Measurements from ENCODE around the gene TLE6. TPM values are rescaled to one million over a fixed set of nuclear protein-coding genes. Genes with fewer than 3 reads are reported as not detected.

TLE6 gene
- total RNA-seq, 1 donor from 2014 or later: 1.3 TPM

DNA sequence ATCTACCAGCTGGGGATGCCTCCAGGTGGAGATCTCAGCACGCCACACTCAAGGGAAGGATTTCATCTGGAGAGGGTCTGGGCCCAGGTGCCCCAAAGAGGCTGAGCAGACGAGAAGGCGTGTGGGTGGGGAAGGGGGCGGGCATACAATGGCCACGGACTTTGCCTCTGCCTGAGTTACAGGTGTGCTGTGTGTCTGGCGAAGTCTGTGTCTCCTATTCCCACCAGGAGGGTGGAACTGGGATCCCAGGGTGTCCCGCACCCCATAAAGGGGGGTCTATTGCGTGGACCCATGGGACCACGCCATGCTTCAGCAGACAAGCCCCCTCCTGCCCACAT is 48.2 kb downstream of the TLE6 start:
- no peak overlapping the region for H3K27ac ChIP-seq (replicated peaks)
- H3K4me1 ChIP-seq: peaks cover 19% of the 10 kb centered on the region
- no peak for DNase-seq
- intact Hi-C loops (cut with micrococcal nuclease): no loop called here
- no peaks in the 10 kb centered on the region for H3K27me3 ChIP-seq (ENCODE audit: low read depth)
- TF ChIP-seq, protein P1, sequence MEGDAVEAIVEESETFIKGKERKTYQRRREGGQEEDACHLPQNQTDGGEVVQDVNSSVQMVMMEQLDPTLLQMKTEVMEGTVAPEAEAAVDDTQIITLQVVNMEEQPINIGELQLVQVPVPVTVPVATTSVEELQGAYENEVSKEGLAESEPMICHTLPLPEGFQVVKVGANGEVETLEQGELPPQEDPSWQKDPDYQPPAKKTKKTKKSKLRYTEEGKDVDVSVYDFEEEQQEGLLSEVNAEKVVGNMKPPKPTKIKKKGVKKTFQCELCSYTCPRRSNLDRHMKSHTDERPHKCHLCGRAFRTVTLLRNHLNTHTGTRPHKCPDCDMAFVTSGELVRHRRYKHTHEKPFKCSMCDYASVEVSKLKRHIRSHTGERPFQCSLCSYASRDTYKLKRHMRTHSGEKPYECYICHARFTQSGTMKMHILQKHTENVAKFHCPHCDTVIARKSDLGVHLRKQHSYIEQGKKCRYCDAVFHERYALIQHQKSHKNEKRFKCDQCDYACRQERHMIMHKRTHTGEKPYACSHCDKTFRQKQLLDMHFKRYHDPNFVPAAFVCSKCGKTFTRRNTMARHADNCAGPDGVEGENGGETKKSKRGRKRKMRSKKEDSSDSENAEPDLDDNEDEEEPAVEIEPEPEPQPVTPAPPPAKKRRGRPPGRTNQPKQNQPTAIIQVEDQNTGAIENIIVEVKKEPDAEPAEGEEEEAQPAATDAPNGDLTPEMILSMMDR (IDR thresholded peaks at IDR 0.05; ENCODE audit: borderline replicate concordance): no peak
- no peaks in the 10 kb centered on the region for H3K9me3 ChIP-seq (replicated peaks)
- no peaks in the 10 kb centered on the region for H3K36me3 ChIP-seq
- H3K4me3 ChIP-seq: no peak overlapping the region

DNA sequence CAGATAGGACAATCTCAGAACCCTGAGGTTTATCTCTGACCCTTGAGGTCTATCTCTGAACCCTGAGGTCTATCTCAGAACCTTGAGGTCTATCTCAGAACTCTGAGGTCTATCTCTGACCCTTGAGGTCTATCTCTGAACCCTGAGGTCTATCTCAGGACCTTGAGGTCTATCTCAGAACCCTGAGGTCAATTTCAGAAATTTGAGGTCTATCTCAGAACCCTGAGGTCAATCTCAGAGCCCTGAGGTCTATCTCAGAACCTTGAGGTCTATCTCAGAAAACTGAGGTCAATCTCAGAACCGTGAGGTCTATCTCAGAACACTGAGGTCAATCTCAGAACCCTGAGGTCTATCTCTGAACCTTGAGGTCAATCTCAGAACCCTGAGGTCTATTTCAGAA is 49.4 kb downstream of the TLE6 start:
- TF ChIP-seq, protein P1 (IDR thresholded peaks at IDR 0.05; ENCODE audit: borderline replicate concordance): no peak
- Histone ChIP-seq H3K27ac (replicated peaks) (no peak overlapping the region), H3K36me3 (no peaks in the 10 kb centered on the region), H3K9me3 (replicated peaks) (no peaks in the 10 kb centered on the region), H3K4me1 (peaks cover 19% of the 10 kb centered on the region), H3K4me3 (no peak overlapping the region), H3K27me3 (ENCODE audit: low read depth) (no peaks in the 10 kb centered on the region)
- DNase-seq: no peak
- intact Hi-C loops (cut with micrococcal nuclease): no loop called here

DNA sequence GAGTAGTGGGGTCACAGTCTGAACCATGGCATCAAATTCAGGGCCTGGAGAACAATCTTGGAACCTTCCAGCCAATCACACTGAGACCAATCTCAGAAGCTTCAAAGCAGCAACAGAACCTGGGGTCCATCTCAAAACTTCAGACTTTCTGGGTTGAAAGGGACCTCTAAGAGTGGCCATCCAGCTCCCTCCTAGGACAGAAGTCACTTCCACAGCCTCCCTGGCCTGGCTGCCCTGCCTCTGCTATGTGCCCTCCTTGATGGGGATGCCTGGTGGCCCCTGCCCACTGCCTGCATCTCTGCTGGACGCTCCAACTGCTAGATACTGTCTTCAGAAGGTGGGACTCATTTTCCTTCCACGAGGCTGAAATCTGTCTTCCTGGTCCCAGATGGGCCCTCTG is 49.9 kb downstream of the TLE6 start:
- H3K27ac ChIP-seq (replicated peaks): no peak overlapping the region
- H3K4me1 ChIP-seq: peaks cover 19% of the 10 kb centered on the region
- peak overlapping the region; percentile 81 for H3K4me3 ChIP-seq
- no peaks in the 10 kb centered on the region for H3K27me3 ChIP-seq (ENCODE audit: low read depth)
- H3K36me3 ChIP-seq: no peaks in the 10 kb centered on the region
- TF ChIP-seq, protein P1 (IDR thresholded peaks at IDR 0.05; ENCODE audit: borderline replicate concordance): no peak
- no peaks in the 10 kb centered on the region for H3K9me3 ChIP-seq (replicated peaks)
- no peak for DNase-seq
- intact Hi-C loops (cut with micrococcal nuclease): no loop called here

DNA sequence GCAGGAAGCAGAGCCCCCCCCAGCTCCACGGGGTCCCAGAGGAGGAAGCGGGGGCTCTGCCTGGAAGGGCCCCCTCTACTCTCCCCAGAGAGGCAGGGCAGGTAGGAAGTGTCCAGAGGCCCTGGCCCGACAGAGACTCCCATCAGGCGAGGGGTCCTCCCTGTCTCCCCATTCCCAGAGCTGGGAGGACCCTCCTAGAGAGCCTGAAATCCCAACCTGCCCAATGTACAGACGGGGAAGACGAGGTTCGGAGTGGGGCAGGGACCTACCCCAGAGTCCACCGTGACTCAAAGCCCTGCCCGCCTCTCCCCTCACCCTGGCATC is 50.6 kb downstream of the TLE6 start:
- Histone ChIP-seq H3K4me3 (peak overlapping the region; percentile 81), H3K36me3 (no peaks in the 10 kb centered on the region), H3K9me3 (replicated peaks) (no peaks in the 10 kb centered on the region), H3K27me3 (ENCODE audit: low read depth) (no peaks in the 10 kb centered on the region), H3K4me1 (peaks cover 19% of the 10 kb centered on the region), H3K27ac (replicated peaks) (peak overlapping the region; percentile 72)
- TF ChIP-seq, protein P1 (IDR thresholded peaks at IDR 0.05; ENCODE audit: borderline replicate concordance): no peak
- intact Hi-C loops (cut with micrococcal nuclease): no loop called here
- DNase-seq: no peak

DNA sequence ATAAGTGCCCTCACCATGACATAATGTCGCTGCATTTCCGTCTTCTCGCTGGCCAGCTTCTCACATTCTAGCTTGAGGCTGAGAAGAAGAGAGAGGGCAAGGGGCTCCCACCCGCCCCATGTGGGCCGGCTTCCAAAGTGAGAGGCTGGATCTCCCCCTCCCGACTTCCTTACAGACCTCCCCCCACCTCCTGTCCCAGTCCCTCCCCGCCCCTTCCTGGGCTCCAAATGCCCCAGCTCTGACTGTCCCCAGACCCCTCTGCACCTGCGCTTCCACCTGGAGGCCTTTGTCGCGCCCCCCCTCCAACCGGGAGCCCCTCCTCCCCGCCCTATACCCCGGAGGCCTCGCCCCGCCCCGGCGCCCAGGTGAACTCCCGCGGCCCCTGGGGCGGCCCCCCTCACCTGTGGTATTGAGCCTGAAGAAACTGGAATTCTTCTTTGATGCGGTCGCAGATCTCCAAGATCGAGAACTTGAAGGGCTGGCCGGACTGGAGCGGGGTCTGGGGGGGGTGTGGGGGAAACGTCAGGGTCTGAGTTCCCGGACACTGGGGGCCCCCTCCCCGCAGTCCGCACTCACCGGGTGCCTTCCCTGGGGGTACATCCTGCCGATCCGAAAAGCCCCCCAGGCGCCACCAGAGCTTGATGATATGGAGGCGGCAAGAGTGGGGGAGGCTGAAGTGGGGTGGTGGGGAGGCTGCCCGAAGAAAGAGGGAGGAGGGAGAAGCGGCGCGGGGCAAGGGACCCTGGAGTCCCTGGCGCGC is 51.1 kb downstream of the TLE6 start:
- H3K27me3 ChIP-seq (ENCODE audit: low read depth): no peaks in the 10 kb centered on the region
- H3K36me3 ChIP-seq: no peaks in the 10 kb centered on the region
- H3K9me3 ChIP-seq (replicated peaks): no peaks in the 10 kb centered on the region
- peak overlapping the region; percentile 72 for H3K27ac ChIP-seq (replicated peaks)
- intact Hi-C loops (cut with micrococcal nuclease): no loop called here
- DNase-seq: no peak
- TF ChIP-seq, protein P1 (IDR thresholded peaks at IDR 0.05; ENCODE audit: borderline replicate concordance): no peak
- H3K4me1 ChIP-seq: peaks cover 19% of the 10 kb centered on the region
- peak overlapping the region; percentile 81 for H3K4me3 ChIP-seq

Measured in left ventricle myocardium inferior (tissue), 1 donor.